Activated gamma-delta T cell treated with Interleukin-2 at 50 U/mL for 16 hours (primary cell): ENCODE data around the gene SHFL.

Experiments
- DNase-seq: peaks from one replicate; pipeline ENCODE4 v3.0.0-alpha.2; 2020

Gene SHFL

GRCh38 chr19:10110076-10110971 lies 24.2 kb downstream of the SHFL start:
- no peak for DNase-seq

- no peak for DNase-seq
Observed at GRCh38 chr19:10110972-10111317, 24.8 kb downstream of the SHFL start.

DNA sequence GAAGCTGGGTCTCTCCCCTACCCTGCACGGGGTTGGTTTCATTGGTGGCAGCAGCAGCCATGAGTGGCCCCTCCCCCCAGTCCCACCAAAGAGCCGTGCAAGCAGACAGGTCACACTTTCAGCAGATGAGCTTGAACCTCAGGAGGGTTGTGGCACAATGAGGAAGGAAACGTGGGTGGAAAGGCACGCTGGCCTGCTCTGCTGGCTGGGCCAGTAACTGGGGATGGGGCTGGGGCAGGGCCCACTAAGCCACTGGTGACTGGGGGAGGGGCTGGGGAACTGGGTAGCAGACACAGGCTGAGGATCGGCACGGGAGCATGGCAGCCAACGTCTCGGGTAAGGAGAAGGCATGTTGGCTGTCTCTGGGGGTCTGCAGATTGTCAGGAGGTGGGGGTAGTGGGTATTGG lies 25.3 kb downstream of the SHFL start, which contains the start of gene P2RY11:
Gene P2RY11 (plus strand): TSS at position 289 of the 407 bp plus-strand sequence. CDS start 29 bp downstream, at position 318.
- peak; percentile 43 for DNase-seq

DNA sequence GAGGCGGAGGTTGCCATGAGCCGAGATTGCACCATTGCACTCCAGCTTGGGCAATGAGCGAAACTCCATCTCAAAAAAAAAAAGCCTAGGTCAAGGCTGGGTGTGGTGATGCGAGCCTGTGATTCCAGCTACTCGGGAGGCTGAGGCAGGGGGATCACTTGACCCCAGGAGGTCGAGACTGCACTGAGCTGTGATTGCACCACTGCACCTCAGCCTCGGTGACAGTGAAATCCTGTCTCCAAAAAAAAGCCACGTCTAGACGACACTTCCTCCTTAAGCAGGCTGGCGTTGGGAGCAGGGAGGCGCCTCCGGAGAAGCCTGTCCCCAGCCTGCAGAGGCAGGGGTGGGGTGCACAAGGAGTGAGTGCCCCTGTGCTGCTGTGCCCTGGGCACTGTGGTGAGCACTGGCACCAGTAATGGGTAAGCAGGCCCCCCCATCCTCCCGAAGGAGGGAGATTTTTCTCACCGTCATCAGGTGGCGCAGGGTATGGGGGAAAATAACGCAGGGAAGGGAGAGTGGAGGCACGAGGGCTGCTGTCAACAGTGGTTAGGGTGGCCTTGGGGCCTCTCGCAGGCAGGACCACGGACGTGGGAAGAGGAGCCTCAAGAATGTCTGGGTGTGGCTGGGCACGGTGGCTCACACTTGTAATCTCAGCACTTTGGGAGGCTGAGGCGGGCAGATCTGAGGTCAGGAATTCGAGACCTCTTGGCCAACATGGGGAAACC lies 26.1 kb downstream of the SHFL start:
- peak; percentile 66 for DNase-seq

DNA sequence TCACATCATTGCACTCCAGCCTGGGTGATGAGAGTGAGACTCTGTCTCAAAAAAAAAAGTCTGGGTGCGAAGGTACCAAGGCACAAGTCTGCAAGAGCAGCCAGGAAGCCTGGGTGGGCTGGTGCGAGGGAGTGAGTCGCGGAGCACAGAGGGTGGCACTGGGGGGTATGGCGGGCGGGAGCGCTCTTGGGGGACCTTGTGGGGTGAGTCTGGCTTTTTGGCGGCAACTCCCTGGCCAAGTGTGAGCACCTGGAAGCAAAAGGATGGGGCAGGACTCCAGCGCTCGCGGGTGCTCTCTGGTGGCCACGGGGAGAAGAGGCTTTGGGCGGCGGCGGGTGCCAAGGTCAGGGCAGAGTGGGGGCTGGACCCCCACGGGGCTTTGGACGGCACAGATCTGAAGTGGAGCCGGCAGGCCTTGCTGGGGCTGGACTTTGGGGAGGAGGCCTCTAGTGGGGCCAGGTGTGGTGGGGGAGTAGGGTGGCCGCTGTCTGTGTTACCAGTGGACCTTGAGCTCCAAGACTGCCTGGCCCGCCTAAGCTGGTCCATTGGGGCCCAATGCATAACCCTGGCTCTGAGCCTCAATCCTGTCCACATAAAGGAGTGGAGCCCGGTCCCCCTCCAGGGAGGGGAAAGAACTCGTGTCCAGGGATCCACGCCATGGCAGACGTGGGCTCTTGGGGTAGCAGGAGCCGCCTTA lies 26.9 kb downstream of the SHFL start:
- peak; percentile 59 for DNase-seq

GRCh38 chr19:10113592-10113963 lies 27.5 kb downstream of the SHFL start:
- DNase-seq: no peak

DNA sequence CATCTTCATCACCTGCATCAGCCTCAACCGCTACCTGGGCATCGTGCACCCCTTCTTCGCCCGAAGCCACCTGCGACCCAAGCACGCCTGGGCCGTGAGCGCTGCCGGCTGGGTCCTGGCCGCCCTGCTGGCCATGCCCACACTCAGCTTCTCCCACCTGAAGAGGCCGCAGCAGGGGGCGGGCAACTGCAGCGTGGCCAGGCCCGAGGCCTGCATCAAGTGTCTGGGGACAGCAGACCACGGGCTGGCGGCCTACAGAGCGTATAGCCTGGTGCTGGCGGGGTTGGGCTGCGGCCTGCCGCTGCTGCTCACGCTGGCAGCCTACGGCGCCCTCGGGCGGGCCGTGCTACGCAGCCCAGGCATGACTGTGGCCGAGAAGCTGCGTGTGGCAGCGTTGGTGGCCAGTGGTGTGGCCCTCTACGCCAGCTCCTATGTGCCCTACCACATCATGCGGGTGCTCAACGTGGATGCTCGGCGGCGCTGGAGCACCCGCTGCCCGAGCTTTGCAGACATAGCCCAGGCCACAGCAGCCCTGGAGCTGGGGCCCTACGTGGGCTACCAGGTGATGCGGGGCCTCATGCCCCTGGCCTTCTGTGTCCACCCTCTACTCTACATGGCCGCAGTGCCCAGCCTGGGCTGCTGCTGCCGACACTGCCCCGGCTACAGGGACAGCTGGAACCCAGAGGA lies 28.0 kb downstream of the SHFL start:
- no peak for DNase-seq

DNA sequence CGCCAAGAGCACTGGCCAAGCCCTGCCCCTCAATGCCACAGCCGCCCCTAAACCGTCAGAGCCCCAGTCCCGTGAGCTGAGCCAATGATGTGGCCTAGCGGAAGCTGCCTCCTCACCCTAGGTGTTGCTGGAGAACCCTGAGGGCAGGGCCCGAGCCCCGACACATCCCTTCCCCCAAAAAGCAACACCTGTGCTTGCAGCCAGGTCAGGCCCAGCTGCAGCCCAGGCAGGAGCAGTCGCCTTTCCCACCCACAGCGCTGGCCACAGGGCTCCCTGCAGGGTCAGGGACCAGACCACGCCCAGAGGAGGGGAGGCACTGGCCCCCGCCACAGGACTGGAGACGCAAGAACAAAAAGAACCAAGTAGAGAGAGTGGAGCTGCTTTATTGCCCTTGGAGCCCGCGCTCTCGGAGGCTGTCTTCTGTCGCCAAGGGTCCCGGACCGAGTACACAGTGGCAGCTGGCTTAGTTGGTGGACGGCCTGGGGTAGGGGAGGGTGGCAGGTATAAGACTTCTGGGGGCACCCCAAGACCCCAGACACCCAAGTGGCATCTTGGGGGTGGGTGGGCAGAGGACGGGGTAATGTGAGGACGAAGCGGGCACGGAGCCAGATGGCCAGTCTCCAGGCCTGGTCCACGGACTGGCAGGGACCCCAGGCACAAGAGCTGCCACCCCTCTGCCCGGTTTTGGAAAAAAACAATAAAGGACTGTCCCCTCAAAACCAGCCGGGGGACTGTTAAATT lies 28.7 kb downstream of the SHFL start:
- DNase-seq: no peak

GRCh38 chr19:10115392-10116084 lies 29.4 kb downstream of the SHFL start:
- DNase-seq: no peak

DNA sequence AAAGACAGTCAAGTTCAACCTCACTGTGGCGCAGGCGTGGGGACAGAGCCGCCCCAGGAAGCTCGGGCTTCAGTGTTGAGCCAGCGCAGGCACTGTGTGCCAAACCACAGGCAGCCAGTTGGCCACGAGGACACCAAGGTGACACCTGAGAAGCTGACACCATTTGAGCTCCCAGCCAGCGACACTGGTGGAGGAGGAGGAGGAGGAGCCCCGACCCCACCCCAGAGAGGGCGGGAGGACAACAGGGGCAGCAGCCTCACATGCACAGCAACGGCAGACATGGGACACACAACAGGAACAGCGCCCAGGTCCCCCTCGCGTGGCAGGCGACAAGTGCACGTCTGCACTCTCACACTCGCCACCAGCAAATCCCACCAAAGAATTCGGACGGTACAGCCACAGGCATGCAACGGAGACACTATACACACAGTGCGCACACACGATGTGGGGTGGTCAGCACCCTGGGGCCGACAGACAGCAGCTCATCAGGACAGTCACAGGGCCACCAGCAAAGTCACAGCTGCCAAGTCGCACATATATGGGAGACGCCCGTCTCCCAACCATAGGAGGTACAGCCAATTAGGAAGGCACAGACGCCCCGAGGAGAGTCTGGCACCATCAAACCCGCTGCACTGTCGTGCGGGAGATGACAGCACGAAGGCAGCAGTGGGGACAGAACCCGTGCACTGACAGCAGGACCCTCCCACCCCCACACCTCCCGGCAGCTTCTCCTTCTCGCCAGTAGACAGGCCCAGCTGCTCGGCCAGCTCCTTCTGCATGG lies 30.2 kb downstream of the SHFL start:
- DNase-seq: no peak

- no peak for DNase-seq
Observed at GRCh38 chr19:10116866-10117616, 30.9 kb downstream of the SHFL start.

DNA sequence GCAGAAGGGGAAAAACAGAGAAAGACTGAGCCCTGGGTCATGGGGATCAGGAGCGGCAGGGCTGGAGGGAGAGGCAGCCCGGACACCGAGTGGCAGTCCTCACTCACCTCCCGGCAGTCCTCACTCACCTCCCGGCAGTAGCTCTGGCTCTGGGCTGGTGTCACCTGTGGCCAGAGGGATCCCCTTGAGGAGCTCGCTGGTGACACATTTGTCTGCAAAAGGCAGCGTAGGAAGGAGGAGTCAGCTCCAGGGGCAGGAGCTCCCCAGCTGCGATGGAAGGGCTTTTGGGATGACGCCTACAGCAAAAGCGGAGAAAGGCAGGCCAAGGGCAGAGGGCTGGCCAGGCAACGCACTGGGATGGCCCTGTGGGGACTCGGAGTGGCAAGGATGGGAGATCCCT lies 32.8 kb downstream of the SHFL start:
- DNase-seq: no peak

GRCh38 chr19:10120538-10121189 lies 34.5 kb downstream of the SHFL start:
- DNase-seq: no peak

- DNase-seq: no peak
Observed at GRCh38 chr19:10122045-10122444, 35.9 kb downstream of the SHFL start.

GRCh38 chr19:10124429-10124828 lies 38.3 kb downstream of the SHFL start:
- DNase-seq: no peak

DNA sequence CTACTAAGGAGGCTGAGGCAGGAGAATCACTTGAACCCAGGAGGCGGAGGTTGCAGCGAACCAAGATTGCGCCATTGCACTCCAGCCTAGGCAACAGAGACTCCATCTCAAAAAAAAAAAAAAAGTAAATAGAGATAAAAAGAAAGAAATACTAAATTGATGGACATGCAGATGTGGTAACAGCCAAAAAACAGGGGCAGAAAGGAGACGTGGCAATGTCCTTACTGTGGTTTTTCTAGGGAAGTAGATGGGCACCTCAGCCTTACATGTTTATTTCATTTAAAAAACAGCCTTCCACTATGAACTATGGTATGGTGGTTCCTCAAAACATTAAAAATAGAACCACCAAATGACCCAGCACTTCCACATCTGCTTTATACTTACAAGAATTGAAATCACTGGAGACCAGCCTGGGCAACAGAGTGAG lies 40.1 kb downstream of the SHFL start:
- DNase-seq: no peak

DNA sequence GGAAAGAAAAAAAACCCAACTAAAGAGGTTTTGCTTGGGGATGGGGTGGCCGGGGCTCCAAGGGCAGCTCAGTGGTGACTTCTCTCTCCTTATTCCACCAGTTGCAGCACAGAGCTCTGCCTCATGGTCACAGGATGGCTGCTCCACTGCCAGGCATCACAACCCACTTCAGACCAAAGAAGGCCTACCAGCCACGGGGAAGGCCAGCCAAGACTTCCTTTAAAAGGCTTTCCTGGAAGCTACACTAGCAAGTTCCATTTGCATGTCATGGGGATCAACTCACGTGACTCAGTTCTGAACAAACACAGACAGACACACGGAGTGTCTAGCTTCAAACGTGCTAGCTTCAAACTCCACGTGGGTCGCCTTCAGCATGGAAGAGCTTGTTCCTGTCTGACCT lies 46.8 kb downstream of the SHFL start:
- DNase-seq: no peak

GRCh38 chr19:10133596-10133995 lies 47.5 kb downstream of the SHFL start:
- no peak for DNase-seq

DNA sequence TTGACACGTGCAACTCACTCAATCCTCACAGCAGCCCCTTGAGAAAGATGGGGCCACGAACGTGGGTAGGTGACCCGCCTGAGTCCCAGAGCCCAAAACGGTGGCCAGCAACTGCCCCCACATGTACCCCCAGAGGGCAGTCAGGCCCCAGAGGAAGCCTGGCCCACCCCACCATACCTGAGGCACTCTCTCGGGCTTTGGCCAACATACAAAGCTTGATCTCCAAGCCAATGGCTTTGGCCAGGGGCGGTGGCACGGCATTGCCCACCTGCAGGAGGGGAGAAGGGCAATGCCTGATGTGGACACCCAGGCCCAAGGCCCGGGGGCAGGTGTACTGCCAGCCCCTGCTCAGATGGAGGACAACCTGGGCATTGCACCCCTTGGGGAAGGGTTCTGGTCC lies 47.9 kb downstream of the SHFL start:
- DNase-seq: no peak
